WTC11 (cell line): ENCODE results near the gene AIFM2. TPM values are rescaled to one million over a fixed set of nuclear protein-coding genes. Genes with fewer than 3 reads are reported as not detected.
A peak's percentile ranks its signal among the peaks of the same experiment; 100 is the strongest.

Experiments used
- ATAC-seq: fragments of 200-7000 bp; cut with Tn5 transposase; 2 replicates; pipeline ENCODE4 v1.10.0; 2021; ENCODE audit warnings: mild to moderate bottlenecking, moderate library complexity
- CTCF ChIA-PET: fragments of 300-600 bp; sonication (Branson Sonifier 250); formaldehyde crosslinking; loops from one replicate; lab custom pipeline; 2021; ENCODE audit warnings: antibody characterized with exemption; lab: Charles Lee
- POLR2A ChIA-PET: fragments of 350-600 bp; sonication (Branson Sonifier 250); formaldehyde crosslinking; loops from one replicate; lab custom pipeline; 2021; ENCODE audit warnings: antibody characterized with exemption; lab: Charles Lee
- DNase-seq: peaks from one replicate; pipeline ENCODE4 v3.0.0; 2021; ENCODE audit warnings: low spot score
- H3K27ac Mint-ChIP-seq: 2 replicates; pipeline ENCODE4 v1.8.0; 2021; ENCODE audit warnings: mixed read lengths
- H3K27me3 Mint-ChIP-seq: 2 replicates; pipeline ENCODE4 v1.8.0; 2021; ENCODE audit warnings: low read depth, mild to moderate bottlenecking, moderate library complexity, mixed read lengths
- H3K36me3 Mint-ChIP-seq: 2 replicates; pipeline ENCODE4 v1.8.0; 2021; ENCODE audit warnings: mixed read lengths
- H3K4me1 Mint-ChIP-seq: 2 replicates; pipeline ENCODE4 v1.8.0; 2022; ENCODE audit warnings: mixed read lengths
- H3K4me3 Mint-ChIP-seq: 2 replicates; pipeline ENCODE4 v1.8.0; 2021; ENCODE audit warnings: mild to moderate bottlenecking, moderate library complexity, mixed read lengths
- H3K9me3 Mint-ChIP-seq: 2 replicates; pipeline ENCODE4 v1.8.0; 2021; ENCODE audit warnings: mixed read lengths
- ARID4B ChIP-seq: sonication (generic); formaldehyde crosslinking; IDR thresholded peaks from 2 replicates; pipeline ENCODE4 v1.8.0; 2023; ENCODE audit warnings: missing genetic modification reagents, mild to moderate bottlenecking, borderline replicate concordance
- CTCF ChIP-seq: fragments of 200-600 bp; IDR thresholded peaks from 2 replicates; pipeline ENCODE4 v1.8.0; 2022; ENCODE audit warnings: antibody characterized with exemption
- E2F4 ChIP-seq: sonication (generic); formaldehyde crosslinking; IDR thresholded peaks from 2 replicates; pipeline ENCODE4 v1.8.1; 2022; ENCODE audit warnings: low read depth, mild to moderate bottlenecking, moderate library complexity, missing genetic modification reagents, borderline replicate concordance
- ELF4 ChIP-seq: sonication (generic); formaldehyde crosslinking; IDR thresholded peaks from 2 replicates; pipeline ENCODE4 v1.8.1; 2022; ENCODE audit warnings: low read depth, mild to moderate bottlenecking, moderate library complexity, missing genetic modification reagents
- EMX1 ChIP-seq: fragments of 250-450 bp; sonication (Bioruptor Pico); IDR thresholded peaks from 2 replicates; pipeline ENCODE4 v1.8.0; 2021; ENCODE audit warnings: mild to moderate bottlenecking
- ESRRA ChIP-seq: sonication (generic); formaldehyde crosslinking; IDR thresholded peaks from 2 replicates; pipeline ENCODE4 v1.8.1; 2022; ENCODE audit warnings: mild to moderate bottlenecking, missing genetic modification reagents, borderline replicate concordance
- FOXP1 ChIP-seq: sonication (generic); formaldehyde crosslinking; IDR thresholded peaks from 2 replicates; pipeline ENCODE4 v1.8.0; 2022; ENCODE audit warnings: missing genetic modification reagents, mild to moderate bottlenecking, moderate library complexity, borderline replicate concordance
- GRHL2 ChIP-seq: fragments of 250-450 bp; sonication (Bioruptor Pico); IDR thresholded peaks from 2 replicates; pipeline ENCODE4 v1.8.0; 2022; ENCODE audit warnings: mild to moderate bottlenecking, moderate library complexity; ENCODE audit not compliant: insufficient replicate concordance, severe bottlenecking
- GTF2I ChIP-seq: fragments of 250-450 bp; sonication (Bioruptor Pico); conservative IDR thresholded peaks from 2 replicates; pipeline ENCODE4 v1.4.0; 2021; ENCODE audit warnings: mild to moderate bottlenecking
- IRF2 ChIP-seq: sonication (generic); formaldehyde crosslinking; IDR thresholded peaks from 2 replicates; pipeline ENCODE4 v1.8.0; 2022; ENCODE audit warnings: low read depth, missing genetic modification reagents, borderline replicate concordance
- JAZF1 ChIP-seq: fragments of 250-450 bp; sonication (Bioruptor Pico); IDR thresholded peaks from 2 replicates; pipeline ENCODE4 v1.9.0; 2021; ENCODE audit warnings: moderate library complexity, mild to moderate bottlenecking, inconsistent platforms
- JUN ChIP-seq: sonication (generic); formaldehyde crosslinking; IDR thresholded peaks from 2 replicates; pipeline ENCODE4 v1.8.0; 2023; ENCODE audit warnings: mild to moderate bottlenecking, missing genetic modification reagents
- PRDM15 ChIP-seq: sonication (generic); formaldehyde crosslinking; IDR thresholded peaks from 2 replicates; pipeline ENCODE4 v1.8.0; 2022; ENCODE audit warnings: missing genetic modification reagents
- USF2 ChIP-seq: sonication (generic); formaldehyde crosslinking; IDR thresholded peaks from 2 replicates; pipeline ENCODE4 v1.8.1; 2023; ENCODE audit warnings: mild to moderate bottlenecking, missing genetic modification reagents, moderate library complexity
- ZNF232 ChIP-seq: sonication (generic); formaldehyde crosslinking; IDR thresholded peaks from 2 replicates; pipeline ENCODE4 v1.8.0; 2022; ENCODE audit warnings: mild to moderate bottlenecking, missing genetic modification reagents
- ZNF281 ChIP-seq: sonication (generic); formaldehyde crosslinking; IDR thresholded peaks from 2 replicates; pipeline ENCODE4 v1.8.0; 2023; ENCODE audit warnings: mild to moderate bottlenecking, missing genetic modification reagents
- ZNF512 ChIP-seq: sonication (generic); formaldehyde crosslinking; IDR thresholded peaks from 2 replicates; pipeline ENCODE4 v1.8.1; 2022; ENCODE audit warnings: missing genetic modification reagents, borderline replicate concordance
- total RNA-seq: library from RNA; stranded (reverse); gene quantifications from 3 replicates; pipeline ENCODE4 v1.2.3, GENCODE V29; 2021

AIFM2 gene
- total RNA-seq, 1 experiment from 2014 or later = 4.4 TPM

- Mint-ChIP-seq H3K4me3 (peak overlapping the region; percentile 94), H3K27ac (no peak overlapping the region; the same call in 1 of the 2 replicates), H3K4me1 (peaks cover 17% of the 10 kb centered on the region), H3K9me3 (no peaks in the 10 kb centered on the region), H3K27me3 (no peaks in the 10 kb centered on the region), H3K36me3 (peaks cover 10% of the 10 kb centered on the region)
- ATAC-seq (no peak), DNase-seq (no peak)
- POLR2A ChIA-PET = no interaction called here
- TF ChIP-seq GTF2I = no peak
- no peak for TF ChIP-seq PRDM15 (CRISPR knock-in tag)
- TF ChIP-seq IRF2 (CRISPR knock-in tag) = no peak
- TF ChIP-seq E2F4 (CRISPR knock-in tag) = no peak
- TF ChIP-seq EMX1 (CRISPR knock-in tag) = no peak
- no peak for TF ChIP-seq CTCF
- no peak for TF ChIP-seq JAZF1 (CRISPR knock-in tag)
- no peak for TF ChIP-seq ZNF232
- TF ChIP-seq USF2 (CRISPR knock-in tag) = no peak
- no peak for TF ChIP-seq ESRRA
- no peak for TF ChIP-seq ZNF512 (CRISPR knock-in tag)
- no peak for TF ChIP-seq ARID4B
- TF ChIP-seq JUN (CRISPR knock-in tag) = no peak
- TF ChIP-seq ELF4 (CRISPR knock-in tag) = no peak
- TF ChIP-seq ZNF281 = no peak
- no peak for TF ChIP-seq GRHL2 (CRISPR knock-in tag)
- TF ChIP-seq FOXP1 = no peak
- CTCF ChIA-PET = no interaction called here
Observed at GRCh38 chr10:70169011-70169410, 36.4 kb upstream of the AIFM2 start.
